IPS-NIHi7 (cell line): Measurements from ENCODE around the gene ZBTB20.
A peak's percentile ranks its signal among the peaks of the same experiment; 100 is the strongest.

ENCODE experiments used
- DNase-seq: peaks from one replicate; pipeline ENCODE4 v3.0.0; 2012; ENCODE audit warnings: mixed read lengths; ENCODE audit errors: extremely low spot score

ZBTB20 gene

DNA sequence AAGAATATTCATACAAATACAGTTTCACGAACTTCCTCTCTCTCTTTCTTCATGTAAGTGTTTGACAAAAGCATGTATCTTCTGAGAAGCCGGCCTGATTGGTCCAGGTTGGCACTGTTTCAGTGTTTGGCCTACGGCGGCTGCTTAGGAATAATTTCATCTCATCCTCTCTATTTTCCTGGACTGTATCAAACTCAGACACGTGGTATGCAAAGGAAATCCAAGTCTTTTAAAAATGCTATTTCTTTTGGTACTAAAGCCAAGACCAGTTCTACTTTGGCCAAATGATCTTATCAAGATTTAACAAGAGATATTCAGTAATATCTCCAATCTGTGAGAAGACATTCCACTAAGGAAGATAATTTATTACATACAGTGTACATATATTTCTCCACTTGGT, 700.5 kb downstream of the ZBTB20 start:
- DNase-seq, result no peak

DNA sequence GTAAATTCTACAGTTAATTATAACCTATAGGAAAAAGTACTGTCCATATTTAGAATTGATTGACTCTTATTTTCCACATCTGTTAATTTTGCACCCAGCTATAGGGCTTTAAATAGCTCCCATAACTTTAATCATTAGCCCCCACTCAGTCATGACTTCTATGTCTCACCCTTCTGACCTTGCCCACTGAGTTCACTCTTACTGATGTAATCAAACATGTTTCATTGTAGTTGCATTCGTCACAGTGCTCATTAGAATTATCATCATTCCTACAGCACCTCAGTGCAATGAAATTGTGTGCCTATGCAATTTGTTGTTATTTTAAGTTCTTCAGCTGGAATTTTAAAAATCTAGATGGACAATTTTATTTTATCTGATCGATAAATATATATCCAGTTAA, 701.9 kb downstream of the ZBTB20 start:
- no peak for DNase-seq

DNA sequence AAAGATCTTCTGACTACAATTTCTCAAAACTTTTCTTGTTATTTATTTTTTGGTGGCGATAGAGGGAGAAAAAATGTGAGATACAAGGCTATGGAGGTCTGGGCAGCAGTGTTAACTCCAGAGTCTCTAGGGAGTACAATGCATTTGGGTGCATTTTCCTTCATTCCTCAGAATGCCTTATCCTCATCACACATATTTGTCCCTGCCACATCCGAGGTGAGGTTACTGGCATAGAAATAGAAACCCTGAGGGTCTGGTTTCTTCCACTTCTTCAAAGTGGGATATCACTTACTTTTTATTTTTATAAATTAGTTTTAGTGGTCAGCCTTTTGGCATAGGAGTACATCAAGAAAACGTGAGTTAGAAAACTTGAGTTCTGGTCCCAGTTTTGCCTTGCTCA, 702.9 kb downstream of the ZBTB20 start:
- DNase-seq, result no peak

DNA sequence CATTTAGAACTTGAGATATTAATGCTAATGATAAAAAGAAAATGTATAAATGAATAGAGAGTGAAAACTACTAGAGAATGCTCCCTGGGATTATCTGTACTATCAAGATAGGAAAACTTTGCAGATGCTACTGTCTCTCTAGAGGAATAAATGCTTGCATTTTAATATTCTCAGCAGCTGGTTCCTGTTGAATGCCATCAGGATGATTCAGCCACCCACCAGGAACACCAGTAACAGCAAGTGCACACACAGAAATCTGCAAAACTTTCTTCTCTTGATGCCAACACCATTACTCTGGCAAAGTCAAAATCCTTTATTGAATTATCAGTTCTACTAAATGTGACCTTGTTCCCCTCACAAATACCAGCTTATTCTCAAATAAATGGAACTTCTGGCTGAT, 704.8 kb downstream of the ZBTB20 start:
- no peak for DNase-seq

GRCh38 chr3:114441386-114441785, 705.7 kb downstream of the ZBTB20 start:
- no peak for DNase-seq

DNA sequence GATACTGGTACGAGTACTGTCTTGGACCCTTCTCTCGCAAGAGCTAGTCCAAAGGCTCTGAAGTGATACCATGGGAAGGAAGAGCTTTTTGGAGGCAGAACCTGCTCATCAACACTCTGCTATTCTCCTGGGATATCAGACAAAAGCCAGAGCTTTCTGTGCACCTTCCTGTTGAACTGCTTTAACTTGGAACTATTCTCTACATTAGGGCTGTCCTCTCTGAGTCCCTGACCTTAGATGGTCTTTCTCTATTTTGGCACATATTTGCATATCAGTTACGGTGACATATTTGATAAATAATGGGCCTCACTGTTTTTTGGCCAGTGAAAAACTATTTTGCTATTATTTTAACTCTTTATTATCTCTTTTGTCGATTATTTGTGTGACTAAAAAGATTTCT, 706.4 kb downstream of the ZBTB20 start:
- no peak for DNase-seq

GRCh38 chr3:114439284-114439683, 707.8 kb downstream of the ZBTB20 start:
- no peak for DNase-seq

- no peak for DNase-seq
Measured at GRCh38 chr3:114437897-114438296, 709.2 kb downstream of the ZBTB20 start.

DNA sequence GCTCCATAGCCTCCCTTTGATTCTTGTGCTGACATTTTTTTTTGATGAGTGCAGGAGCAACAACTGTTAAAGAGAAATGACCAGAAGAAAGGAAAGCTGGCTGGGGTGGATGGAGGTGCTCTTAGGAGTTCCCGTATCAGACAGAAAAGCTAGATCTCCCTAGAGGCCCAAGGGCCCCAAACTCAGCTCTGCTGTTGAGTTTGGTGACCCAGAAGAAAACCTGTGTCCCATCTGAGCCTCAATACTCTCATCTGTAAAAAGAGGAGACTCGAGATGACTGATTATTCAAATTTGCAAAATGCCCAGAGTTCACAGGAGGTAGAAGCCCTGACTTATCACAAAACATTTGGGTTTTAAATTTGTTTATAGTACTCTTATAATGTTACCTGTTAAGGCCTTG, 710.9 kb downstream of the ZBTB20 start:
- DNase-seq, result no peak

GRCh38 chr3:114435386-114436115, 711.5 kb downstream of the ZBTB20 start:
- no peak for DNase-seq

- DNase-seq, result no peak
Measured at GRCh38 chr3:114432310-114432709, 714.8 kb downstream of the ZBTB20 start.

DNA sequence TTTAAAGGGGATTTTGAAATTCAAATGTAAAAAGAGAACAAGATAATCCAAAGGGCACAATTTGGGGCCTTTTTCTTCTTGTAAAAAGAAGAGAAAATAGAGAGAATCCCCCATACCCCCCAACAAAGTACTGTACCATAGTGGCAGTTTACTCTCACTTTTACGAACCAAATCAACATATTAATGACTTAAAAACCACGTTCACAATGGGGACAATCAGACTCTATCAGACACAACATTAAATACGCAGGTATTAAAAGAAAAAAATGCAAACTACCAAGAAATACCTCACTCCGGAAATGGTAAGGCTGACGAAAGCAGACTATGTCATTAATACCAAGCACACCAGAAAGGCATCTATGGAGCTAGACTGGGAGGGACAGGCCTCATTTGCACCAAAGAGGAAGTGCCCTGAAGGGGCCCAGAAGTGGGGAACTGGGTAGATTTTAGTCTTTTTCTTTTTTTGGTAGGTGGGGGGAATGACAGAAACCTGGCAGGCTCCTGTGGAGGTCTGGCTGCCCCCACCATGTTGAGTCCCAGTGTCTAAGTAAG, 719.0 kb downstream of the ZBTB20 start:
- DNase-seq, result no peak

GRCh38 chr3:114427285-114428043, 719.6 kb downstream of the ZBTB20 start:
- no peak for DNase-seq

GRCh38 chr3:114424337-114424736, 722.8 kb downstream of the ZBTB20 start:
- DNase-seq, result no peak

DNA sequence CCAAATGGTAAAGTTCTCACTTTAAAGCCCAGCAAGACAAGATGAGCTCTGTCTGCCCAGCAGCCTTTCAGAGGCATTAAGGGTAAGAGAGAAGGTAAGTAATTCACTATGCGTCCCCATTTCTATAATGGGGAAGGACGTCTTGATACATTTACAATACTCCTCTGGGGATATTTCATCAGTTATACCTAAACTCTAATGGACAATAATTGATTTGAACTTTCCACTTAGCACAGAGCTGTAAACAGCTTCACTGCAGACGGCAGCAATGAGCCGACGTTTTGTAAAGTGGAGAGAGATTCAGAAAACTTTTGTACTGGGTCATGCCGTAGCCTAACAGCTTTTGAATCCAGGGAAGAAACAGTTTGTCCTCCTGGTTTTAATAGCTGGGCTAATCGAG, 725.9 kb downstream of the ZBTB20 start:
- no peak for DNase-seq

DNA sequence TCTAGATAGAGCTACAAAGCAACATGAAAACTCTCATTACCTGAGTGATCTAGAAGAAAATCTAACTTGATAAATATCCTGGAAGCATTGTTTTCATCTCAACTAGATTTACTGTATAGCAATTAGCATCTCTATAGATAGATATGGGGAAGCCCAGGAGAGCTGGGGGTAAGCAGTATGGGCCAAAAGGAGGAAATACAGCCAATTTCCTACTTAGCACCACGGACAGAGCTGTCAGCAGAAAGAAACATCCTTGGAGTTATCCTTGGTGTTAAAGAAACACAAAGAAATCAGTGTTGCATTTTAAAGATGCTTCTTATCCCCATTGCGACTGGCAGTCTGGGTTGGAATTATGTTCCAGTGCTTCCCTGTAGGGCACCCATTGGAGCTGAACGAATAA, 727.0 kb downstream of the ZBTB20 start:
- DNase-seq, result peak; percentile 16

DNA sequence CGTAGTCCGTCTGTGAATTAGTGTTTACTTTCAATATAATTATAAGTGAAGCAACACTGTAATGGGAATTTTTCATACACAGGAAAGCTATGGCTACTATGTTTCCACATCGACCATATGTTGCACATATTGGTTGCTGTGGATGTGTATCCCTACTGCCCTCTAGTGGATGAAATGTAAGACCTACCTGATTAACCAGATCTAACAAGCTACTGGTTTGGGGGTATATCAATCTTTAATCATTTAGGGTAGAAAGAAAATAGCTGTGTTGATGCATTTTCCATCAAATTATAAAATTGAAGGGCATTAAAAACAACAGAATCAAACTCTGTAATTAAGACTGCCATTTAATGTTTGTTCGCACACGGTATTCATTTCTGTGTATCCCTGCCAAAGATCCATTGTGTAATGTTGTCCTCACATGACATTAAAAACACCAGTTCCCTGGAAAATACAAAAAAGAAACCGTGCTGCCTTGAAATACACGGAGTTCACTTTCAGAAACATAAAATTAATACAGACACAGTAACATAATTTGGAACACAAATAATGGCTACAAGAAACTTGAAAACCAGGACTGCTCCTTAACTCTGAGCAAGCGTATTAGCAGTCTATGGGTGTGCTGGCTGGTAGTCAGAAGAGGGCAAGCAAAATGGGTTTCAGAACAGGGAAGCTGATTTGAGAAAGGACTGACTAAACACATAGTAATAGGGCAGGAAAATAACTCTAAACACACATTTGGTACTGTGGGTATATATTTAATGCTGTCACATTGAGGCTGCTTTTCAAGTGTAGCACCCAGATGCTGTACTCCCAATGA, 728.2 kb downstream of the ZBTB20 start:
- DNase-seq, result peak; percentile 42

GRCh38 chr3:114418107-114418506, 729.0 kb downstream of the ZBTB20 start:
- DNase-seq, result no peak

GRCh38 chr3:114417675-114418074, 729.4 kb downstream of the ZBTB20 start:
- no peak for DNase-seq

GRCh38 chr3:114417265-114417664, 729.8 kb downstream of the ZBTB20 start:
- no peak for DNase-seq

DNA sequence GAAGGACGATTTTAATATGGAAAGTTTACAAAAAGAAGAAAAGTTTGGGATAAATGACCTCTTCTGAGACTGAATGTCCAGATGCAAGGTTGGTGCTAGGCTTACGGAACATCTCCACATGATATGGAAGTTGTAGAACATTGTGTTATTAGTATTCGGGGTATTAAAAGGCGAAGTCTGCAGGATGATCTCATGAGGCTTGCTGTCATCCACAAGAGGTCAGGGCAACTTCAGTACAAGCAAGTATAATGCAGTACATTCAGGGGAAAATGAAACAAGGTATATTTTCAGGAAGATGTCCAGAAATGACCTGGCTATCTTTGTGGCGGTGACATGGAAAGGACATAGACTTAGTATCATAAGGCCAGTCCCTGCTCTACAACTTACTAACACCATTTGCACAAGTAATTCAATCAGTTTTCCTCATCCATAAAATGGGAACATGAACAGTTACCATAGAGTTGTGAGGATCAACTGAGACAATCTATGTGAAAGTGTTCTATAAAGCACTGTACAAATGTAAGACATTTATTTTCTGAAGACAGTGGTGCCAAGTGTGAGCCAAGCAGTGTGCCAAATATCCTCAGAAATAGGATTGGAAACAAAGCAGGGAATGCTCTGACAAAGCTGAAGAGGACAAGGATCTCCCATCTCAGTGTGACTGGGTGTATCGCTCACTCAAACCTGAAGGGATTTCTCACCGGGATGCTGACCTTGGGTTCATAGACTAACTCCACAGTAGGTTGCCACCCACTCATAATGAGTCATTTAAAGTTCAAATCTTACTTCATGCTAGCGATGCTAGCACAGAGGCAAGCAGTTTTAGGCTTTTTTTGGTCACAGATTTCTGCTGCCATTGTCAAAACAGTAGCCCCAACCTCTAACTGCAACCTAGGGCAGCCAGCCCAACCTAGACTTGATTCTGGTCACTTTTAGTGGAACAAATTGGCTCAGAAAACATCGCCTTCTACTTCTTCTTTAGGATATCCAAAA, 735.0 kb downstream of the ZBTB20 start:
- DNase-seq, result no peak
